A673 (cell line): ENCODE measurements around the gene SIRPA.

Experiments
- EZH2 ChIP-seq: fragments of 200-600 bp; sonication (generic); IDR thresholded peaks from 2 replicates; pipeline ENCODE4 v1.6.1; 2017; ENCODE audit warnings: borderline replicate concordance, low read depth, mild to moderate bottlenecking, mixed read lengths, antibody characterized with exemption, low read length; ENCODE audit not compliant: poor library complexity, severe bottlenecking
- TF ChIP-seq, protein P1 (sequence below): fragments of 300-800, 200-600 bp; sonication (generic); conservative IDR thresholded peaks from 2 replicates; pipeline ENCODE4 v1.5.1; 2017; ENCODE audit warnings: low read depth, mild to moderate bottlenecking, antibody characterized with exemption, low read length, moderate library complexity, mixed read lengths

- TF ChIP-seq, protein P1, sequence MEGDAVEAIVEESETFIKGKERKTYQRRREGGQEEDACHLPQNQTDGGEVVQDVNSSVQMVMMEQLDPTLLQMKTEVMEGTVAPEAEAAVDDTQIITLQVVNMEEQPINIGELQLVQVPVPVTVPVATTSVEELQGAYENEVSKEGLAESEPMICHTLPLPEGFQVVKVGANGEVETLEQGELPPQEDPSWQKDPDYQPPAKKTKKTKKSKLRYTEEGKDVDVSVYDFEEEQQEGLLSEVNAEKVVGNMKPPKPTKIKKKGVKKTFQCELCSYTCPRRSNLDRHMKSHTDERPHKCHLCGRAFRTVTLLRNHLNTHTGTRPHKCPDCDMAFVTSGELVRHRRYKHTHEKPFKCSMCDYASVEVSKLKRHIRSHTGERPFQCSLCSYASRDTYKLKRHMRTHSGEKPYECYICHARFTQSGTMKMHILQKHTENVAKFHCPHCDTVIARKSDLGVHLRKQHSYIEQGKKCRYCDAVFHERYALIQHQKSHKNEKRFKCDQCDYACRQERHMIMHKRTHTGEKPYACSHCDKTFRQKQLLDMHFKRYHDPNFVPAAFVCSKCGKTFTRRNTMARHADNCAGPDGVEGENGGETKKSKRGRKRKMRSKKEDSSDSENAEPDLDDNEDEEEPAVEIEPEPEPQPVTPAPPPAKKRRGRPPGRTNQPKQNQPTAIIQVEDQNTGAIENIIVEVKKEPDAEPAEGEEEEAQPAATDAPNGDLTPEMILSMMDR = no peak
- TF ChIP-seq EZH2 = no peak
Measured at GRCh38 chr20:1899241-1899525, 4.0 kb downstream of the SIRPA start.
